Activated naive CD8-positive, alpha-beta T cell treated with anti-CD3 and anti-CD28 coated beads, Interleukin-2, amount 50 U/mL, for 16 hours (primary cell): ENCODE data around the gene MYOT.
"Not testable (repeated sequence)": the region's sequence is repeated elsewhere in the genome, so short reads cannot be mapped to it uniquely, and the experiment has no call there.

Source experiments
- DNase-seq: peaks from one replicate; pipeline ENCODE4 v3.0.0-alpha.2; 2020; ENCODE audit warnings: low read depth, low spot score

The MYOT gene

GRCh38 chr5:137856201-137856600 is 11.5 kb upstream of the MYOT start:
- no peak for DNase-seq

DNA sequence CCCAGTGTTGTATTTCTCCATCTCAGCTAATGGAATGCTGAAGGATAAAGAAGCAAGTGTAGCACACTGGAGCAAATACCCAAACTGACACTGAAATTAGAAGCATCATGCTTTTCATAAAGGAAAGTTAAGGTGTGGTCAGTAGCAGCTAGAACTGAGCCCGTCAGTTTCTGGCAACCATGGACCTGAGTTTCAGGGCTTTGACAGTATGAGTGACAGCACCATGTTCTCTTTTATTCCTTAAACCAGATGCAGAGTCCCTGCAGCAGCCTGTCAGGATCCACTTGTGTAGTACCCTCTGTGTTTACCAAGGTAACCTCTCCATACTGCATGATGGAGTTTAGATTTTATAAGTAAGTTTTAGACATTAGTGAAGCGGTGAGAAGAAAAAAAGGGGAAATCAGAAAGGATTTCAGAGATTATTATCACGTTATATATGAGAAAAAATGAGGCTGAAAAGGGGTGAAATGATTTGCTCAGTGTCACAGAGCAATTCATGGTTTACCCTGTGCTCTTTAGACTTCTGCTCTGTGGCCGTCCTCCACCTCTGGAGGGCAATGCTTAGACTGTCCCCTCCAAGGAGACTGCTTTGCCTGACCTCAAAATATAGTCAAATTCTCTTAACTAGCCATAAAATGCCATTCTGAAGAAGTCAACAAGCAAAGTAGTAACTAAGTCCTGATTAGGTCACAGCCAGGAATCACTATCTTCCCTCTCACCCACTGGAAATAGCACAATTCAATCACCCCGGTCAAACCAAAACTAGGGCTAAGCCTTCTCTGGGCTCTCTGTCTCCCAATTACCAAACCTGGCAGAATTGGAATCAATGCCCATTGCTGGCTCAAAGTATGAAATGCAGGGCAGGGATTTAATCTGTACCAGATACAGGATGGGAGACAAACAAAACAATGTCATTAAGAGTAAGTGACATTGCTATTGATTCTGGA is 10.5 kb upstream of the MYOT start:
- no peak for DNase-seq

- no peak for DNase-seq
These were observed 9.3 kb upstream of the MYOT start for GRCh38 chr5:137858223-137858916.

DNA sequence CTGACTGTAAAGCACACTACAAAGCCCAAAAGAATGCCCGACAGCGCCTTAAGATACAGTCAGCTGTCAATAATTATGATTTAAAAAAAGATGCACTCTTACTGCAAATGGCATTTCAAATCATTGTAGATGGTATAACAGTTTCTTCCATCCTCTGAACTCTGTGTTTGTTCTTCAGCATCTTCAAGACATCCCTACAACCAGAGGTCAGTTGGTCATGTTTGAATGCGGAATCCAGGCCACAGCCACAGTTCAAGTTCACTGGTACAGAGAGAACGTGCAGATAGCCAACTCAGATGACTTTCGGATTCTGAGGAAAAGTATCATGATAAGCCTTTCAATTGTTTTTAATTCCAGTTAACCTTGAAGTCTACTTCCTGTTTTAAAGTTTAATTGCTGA is 8.7 kb upstream of the MYOT start:
- DNase-seq, result no peak

DNA sequence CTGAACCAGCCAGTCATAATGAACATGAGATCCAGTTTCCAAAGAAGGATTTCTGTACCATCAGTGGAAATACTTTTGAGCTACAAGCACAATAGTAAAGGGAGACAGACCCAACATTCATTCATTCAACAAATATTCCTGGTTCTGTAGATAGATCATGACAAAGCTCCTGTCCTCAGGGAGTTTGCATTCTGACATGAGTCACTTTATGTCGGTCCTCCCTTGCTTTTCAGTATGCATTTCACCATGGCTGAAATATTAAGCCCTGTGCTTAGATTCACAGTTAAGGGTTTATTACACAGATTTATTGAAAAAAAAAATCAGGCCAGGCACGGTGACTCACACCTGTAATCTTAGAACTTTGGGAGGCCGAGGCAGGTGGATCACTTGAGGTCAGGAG is 5.4 kb upstream of the MYOT start:
- DNase-seq, result no peak

DNA sequence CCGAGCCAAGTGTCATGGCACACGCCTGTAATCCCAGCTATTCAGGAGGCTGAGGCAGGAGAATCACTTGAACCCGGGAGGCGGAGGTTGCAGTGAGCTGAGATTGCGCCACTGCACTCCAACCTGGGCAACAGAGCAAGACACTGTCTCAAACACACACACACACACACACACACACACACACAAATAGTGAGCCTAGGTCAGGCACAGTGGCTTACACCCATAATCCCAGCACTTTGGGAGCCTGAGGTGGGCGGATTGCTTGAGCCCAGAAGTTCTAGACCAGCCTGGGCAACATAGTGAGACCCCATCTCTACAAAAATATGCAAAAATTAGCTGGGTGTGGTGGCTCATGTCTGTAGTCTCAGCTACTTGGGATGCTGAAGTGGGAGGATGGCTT is 4.0 kb upstream of the MYOT start:
- DNase-seq, result not testable (repeated sequence)

DNA sequence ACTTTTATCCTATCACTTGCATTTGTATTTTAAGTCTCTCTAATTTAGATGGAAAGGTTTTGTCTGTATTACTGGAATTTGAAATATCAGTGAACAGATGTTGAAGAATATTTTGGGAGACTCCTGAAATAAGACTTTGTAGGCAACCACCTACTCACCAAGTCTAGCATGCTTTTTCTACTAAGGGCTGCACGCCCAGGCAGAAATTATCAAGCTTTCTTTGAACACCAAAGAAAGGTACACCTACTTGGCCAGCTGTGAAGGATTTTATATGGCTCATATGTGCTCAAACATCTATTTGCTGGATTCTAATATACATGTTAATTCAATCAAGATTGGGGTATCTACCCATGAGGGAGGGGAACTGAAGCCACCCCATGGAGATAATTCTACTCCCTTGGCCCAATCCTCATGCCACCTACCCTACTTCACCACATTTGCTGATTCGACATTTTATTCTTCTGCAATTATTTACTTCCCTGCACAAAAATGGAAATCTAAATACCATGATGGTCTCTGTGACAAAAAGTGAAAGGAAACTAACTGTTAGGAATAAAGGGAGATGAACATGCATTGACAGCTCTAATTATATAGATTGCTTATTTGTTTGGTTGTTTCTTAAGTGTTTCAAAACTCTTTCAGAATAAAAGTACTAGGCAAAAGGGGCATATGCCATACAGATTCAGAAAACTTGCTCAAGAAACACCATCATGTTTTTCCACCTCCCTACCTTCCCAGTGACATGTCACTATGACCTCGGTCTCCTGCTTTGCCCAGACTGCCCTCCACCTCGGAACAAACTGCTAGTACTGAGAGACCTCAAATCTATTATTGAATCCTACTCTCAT is 895 bp upstream of the MYOT start:
- no peak for DNase-seq

- no peak for DNase-seq
These were observed 3.1 kb downstream of the MYOT start for GRCh38 chr5:137870647-137871339.

- DNase-seq, result no peak
These were observed 3.9 kb downstream of the MYOT start for GRCh38 chr5:137871571-137871970.

- DNase-seq, result no peak
These were observed 4.8 kb downstream of the MYOT start for GRCh38 chr5:137872466-137872865.

DNA sequence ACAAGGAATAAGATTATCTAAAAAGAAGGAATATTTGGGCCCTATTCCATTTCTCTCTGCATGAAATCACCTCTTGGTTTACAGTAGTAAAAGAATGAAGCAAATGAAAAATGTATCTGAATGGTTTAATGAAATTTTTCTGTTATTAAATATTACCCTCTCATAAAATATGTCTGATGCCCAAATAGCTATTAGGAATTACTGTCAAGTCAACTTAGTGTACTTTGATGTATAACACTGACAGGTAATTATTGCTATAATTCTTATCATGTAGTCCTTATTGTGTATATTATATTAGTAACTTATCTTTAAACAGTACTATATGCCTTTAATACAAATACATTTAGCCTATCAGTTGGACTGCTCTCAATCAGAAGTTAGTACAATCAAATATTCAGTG is 8.4 kb downstream of the MYOT start:
- DNase-seq, result no peak

- no peak for DNase-seq
These were observed 12.7 kb downstream of the MYOT start for GRCh38 chr5:137880313-137880712.

DNA sequence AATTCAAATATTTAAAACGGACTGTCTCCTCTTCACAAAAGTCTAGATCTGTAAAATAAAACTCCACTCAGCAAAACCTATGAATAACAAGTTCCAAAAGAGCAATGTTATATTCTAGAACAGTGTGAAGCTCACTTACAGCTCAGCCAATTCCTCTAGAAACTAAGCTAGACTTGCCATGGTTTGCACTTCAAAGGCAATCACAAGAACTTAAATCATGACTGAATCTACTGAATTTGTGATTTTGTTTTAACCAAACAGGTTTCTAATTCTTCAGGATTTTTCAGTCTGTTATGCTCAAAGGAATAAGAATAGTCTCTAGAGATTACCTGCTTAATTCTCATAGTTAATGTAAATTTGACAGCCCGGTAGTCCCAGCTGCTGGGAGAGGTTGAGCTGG is 20.2 kb downstream of the MYOT start:
- DNase-seq, result no peak

GRCh38 chr5:137888466-137888862 is 20.8 kb downstream of the MYOT start:
- no peak for DNase-seq

GRCh38 chr5:137888863-137889759 is 21.5 kb downstream of the MYOT start, which contains the start of gene PKD2L2:
Gene PKD2L2, plus strand, starts transcription at chr5:137889457. Its CDS starts 35 bp downstream, at chr5:137889492.
- DNase-seq, result peak; percentile 58

DNA sequence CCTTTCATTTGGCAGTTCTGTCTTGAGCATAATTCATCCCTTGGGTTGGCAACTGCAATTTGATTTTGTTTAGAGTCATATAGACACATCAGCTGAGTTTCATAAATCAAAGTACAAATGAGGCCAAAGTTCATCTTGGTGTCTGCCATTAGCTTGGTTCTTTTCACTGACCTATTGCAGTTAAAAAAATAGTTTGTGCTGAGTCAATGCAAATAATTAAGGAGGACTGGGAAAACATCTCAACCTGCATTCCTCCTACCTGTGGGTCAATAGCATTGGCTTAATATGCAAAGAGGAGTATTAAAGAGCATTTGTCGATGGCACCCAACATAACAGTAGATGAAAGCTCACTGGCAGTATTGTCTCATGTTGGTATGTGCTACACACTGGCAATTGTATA is 23.2 kb downstream of the MYOT start:
- no peak for DNase-seq

GRCh38 chr5:137891849-137892248 is 24.2 kb downstream of the MYOT start:
- no peak for DNase-seq

- DNase-seq, result no peak
These were observed 26.9 kb downstream of the MYOT start for GRCh38 chr5:137894586-137894985.

- no peak for DNase-seq
These were observed 28.9 kb downstream of the MYOT start for GRCh38 chr5:137896560-137896959.

GRCh38 chr5:137899493-137899892 is 31.8 kb downstream of the MYOT start:
- no peak for DNase-seq
